ENCODE data around the gene PDGFRB. TPM values are rescaled to one million over a fixed set of nuclear protein-coding genes. Genes with fewer than 3 reads are reported as not detected.
A peak's percentile ranks its signal among the peaks of the same experiment; 100 is the strongest.

The PDGFRB gene
- polyA plus RNA-seq, 3 donors, result 0.04 to 0.99 (median 0.20) TPM

DNA sequence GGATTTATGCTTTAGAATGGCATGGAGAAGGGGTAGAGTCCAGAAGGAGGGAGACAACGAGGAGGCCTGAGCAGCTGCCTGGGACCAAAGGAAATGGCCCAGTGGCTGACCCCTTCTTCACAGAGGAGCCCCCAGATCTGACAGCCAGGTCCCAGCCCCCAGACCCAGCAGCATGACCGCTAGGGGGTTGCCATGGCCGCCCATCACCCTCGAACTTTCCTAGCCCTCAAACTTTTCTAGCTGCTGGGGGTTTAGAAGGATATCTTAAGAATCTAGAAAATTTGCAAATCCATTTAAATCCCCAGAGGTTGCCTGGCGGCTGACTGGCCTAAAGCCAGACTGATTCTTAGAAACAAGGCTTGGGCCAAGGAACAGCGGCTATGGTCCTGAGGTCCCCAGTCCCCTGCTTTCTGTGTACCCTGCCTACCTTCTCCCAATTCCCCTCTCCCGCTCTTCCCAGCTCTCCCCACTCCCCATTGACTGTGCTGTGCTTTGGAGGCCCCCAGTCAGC is 972 bp downstream of the PDGFRB start:
- intact Hi-C loops (cut with micrococcal nuclease), result no loop called here
- Histone ChIP-seq H3K79me2 (ENCODE audit: insufficient read depth, low read length) (no peaks in the 10 kb centered on the region), H3K27ac (ENCODE audit: low read depth in 1 of 2, low read length in 2 of 2) (no peak overlapping the region), H3K4me2 (replicated peaks; ENCODE audit: extremely low read depth, low read length, poor library complexity, severe bottlenecking) (no peak overlapping the region), H3K4me3 (replicated peaks in 1 of 3; ENCODE audit: low read depth in 2 of 3, low read length in 3 of 3) (no peak overlapping the region), H3K36me3 (replicated peaks in 1 of 2; ENCODE audit: control insufficient read depth in 1 of 2, insufficient read depth in 2 of 2, low read length in 2 of 2) (no peaks in the 10 kb centered on the region), H3K27me3 (ENCODE audit: control insufficient read depth in 2 of 2, insufficient read depth in 2 of 2, low read length in 2 of 2) (peaks cover 0 to 18% of the 10 kb centered on the region in 2 donors), H4K20me1 (ENCODE audit: insufficient read depth, low read length) (no peaks in the 10 kb centered on the region), H2AFZ (ENCODE audit: insufficient read depth, low read depth, low read length, poor library complexity, severe bottlenecking) (no peak overlapping the region), H3K4me1 (ENCODE audit: control insufficient read depth in 1 of 2, insufficient read depth in 2 of 2, low read length in 2 of 2) (peaks cover 8 to 11% of the 10 kb centered on the region in 2 donors), H3K9me3 (replicated peaks in 1 of 2; ENCODE audit: control insufficient read depth in 1 of 2, insufficient read depth in 1 of 2, low read length in 2 of 2) (no peaks in the 10 kb centered on the region), H3K9ac (ENCODE audit: insufficient read depth, low read length, poor library complexity, severe bottlenecking) (no peak overlapping the region)
- peak overlapping the region in 2 of 7 donors; percentile 36 to 65 for H3K27ac Mint-ChIP-seq
- 86% methylated on average over 2 of the region's 7 CpGs for WGBS (ENCODE audit: insufficient coverage)
- peaks cover 0 to 3% of the 10 kb centered on the region in 2 donors for H3K36me3 Mint-ChIP-seq
- peaks cover 26 to 33% (median 27%) of the 10 kb centered on the region in 3 donors for H3K27me3 Mint-ChIP-seq (ENCODE audit: low read depth in 3 of 3)
- H3K4me1 Mint-ChIP-seq, result peaks cover 15% of the 10 kb centered on the region
- peaks cover 0 to 2% (median 0%) of the 10 kb centered on the region in 7 donors for H3K9me3 Mint-ChIP-seq
- TF ChIP-seq, protein P1, sequence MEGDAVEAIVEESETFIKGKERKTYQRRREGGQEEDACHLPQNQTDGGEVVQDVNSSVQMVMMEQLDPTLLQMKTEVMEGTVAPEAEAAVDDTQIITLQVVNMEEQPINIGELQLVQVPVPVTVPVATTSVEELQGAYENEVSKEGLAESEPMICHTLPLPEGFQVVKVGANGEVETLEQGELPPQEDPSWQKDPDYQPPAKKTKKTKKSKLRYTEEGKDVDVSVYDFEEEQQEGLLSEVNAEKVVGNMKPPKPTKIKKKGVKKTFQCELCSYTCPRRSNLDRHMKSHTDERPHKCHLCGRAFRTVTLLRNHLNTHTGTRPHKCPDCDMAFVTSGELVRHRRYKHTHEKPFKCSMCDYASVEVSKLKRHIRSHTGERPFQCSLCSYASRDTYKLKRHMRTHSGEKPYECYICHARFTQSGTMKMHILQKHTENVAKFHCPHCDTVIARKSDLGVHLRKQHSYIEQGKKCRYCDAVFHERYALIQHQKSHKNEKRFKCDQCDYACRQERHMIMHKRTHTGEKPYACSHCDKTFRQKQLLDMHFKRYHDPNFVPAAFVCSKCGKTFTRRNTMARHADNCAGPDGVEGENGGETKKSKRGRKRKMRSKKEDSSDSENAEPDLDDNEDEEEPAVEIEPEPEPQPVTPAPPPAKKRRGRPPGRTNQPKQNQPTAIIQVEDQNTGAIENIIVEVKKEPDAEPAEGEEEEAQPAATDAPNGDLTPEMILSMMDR (IDR thresholded peaks at IDR 0.05), result no peak
- DNase-seq, result no peak
- peak overlapping the region in 1 of 2 donors; percentile 48 for H3K4me3 Mint-ChIP-seq

DNA sequence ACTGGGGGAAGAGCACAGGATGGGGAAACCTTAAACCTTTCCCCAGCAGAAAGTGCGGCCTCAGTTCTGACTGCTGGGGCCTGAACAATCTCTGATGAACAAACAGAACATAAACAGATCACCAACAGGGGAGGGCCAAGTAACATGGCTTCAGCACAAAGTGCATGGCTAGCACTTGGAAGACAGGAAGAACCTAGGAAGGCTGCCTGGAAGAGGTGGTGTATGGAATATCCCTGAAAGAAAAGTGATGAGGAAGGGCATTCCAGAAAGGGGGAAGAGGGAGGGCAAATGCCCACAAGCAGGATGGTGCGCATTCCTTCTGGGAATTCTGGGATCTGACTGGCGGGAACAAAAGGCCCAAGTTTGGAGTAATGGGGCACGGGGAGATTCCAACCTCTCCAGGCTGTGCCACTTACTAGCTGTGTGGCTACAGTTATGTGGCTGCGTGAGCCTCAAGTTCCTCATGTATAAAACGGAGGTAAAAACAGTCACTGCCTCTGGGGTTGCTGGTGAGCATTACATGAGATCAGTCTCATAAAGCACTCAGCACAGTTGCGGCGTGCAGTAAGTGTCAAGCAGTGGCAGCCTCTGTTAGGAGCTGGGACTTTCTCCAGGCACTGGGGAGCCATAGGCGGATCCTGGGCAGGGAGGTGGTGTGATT is 1.6 kb downstream of the PDGFRB start:
- Histone ChIP-seq H3K4me2 (replicated peaks; ENCODE audit: extremely low read depth, low read length, poor library complexity, severe bottlenecking) (no peak overlapping the region), H3K9me3 (replicated peaks in 1 of 2; ENCODE audit: control insufficient read depth in 1 of 2, insufficient read depth in 1 of 2, low read length in 2 of 2) (no peaks in the 10 kb centered on the region), H3K36me3 (replicated peaks in 1 of 2; ENCODE audit: control insufficient read depth in 1 of 2, insufficient read depth in 2 of 2, low read length in 2 of 2) (no peaks in the 10 kb centered on the region), H2AFZ (ENCODE audit: insufficient read depth, low read depth, low read length, poor library complexity, severe bottlenecking) (no peak overlapping the region), H3K27me3 (ENCODE audit: control insufficient read depth in 2 of 2, insufficient read depth in 2 of 2, low read length in 2 of 2) (peaks cover 0 to 18% of the 10 kb centered on the region in 2 donors), H4K20me1 (ENCODE audit: insufficient read depth, low read length) (no peaks in the 10 kb centered on the region), H3K4me3 (replicated peaks in 1 of 3; ENCODE audit: low read depth in 2 of 3, low read length in 3 of 3) (no peak overlapping the region), H3K4me1 (ENCODE audit: control insufficient read depth in 1 of 2, insufficient read depth in 2 of 2, low read length in 2 of 2) (peaks cover 8 to 11% of the 10 kb centered on the region in 2 donors), H3K79me2 (ENCODE audit: insufficient read depth, low read length) (no peaks in the 10 kb centered on the region), H3K9ac (ENCODE audit: insufficient read depth, low read length, poor library complexity, severe bottlenecking) (no peak overlapping the region), H3K27ac (ENCODE audit: low read depth in 1 of 2, low read length in 2 of 2) (no peak overlapping the region)
- Mint-ChIP-seq H3K27me3 (ENCODE audit: low read depth in 3 of 3) (peaks cover 26 to 33% (median 27%) of the 10 kb centered on the region in 3 donors), H3K4me1 (peaks cover 14% of the 10 kb centered on the region), H3K36me3 (peaks cover 0 to 3% of the 10 kb centered on the region in 2 donors), H3K9me3 (peaks cover 0 to 2% (median 0%) of the 10 kb centered on the region in 7 donors), H3K4me3 (peak overlapping the region in 1 of 2 donors; percentile 0), H3K27ac (peak overlapping the region in 2 of 7 donors; percentile 36)
- 61% methylated on average over 8 of the region's 9 CpGs for WGBS (ENCODE audit: insufficient coverage)
- TF ChIP-seq, protein P1 (IDR thresholded peaks at IDR 0.05), result peak; percentile 14
- peak in 1 of 3 donors; percentile 32 for DNase-seq
- intact Hi-C loops (cut with micrococcal nuclease), result no loop called here
